Endodermal cell (in vitro differentiated cells): ENCODE results near the gene PADI1. TPM values are rescaled to one million over a fixed set of nuclear protein-coding genes. Genes with fewer than 3 reads are reported as not detected.
A peak's percentile ranks its signal among the peaks of the same experiment; 100 is the strongest.

Experiments used
- DNase-seq: peaks from one replicate; pipeline ENCODE4 v3.0.0-alpha.2; 2017
- H3K27ac ChIP-seq: 2 replicates; pipeline ENCODE4 v1.5.1; 2013; ENCODE audit warnings: mild to moderate bottlenecking, low read depth, low read length, moderate library complexity
- H3K27me3 ChIP-seq: 2 replicates; pipeline ENCODE4 v1.6.1; 2013; ENCODE audit warnings: mild to moderate bottlenecking, low read length, moderate library complexity; ENCODE audit not compliant: insufficient read depth, control insufficient read depth, poor library complexity, severe bottlenecking
- H3K36me3 ChIP-seq: 2 replicates; pipeline ENCODE4 v1.7.0; 2013; ENCODE audit warnings: mild to moderate bottlenecking, low read length, moderate library complexity; ENCODE audit not compliant: control insufficient read depth, insufficient read depth
- H3K4me1 ChIP-seq: one replicate; pipeline ENCODE4 v1.7.0; 2013; ENCODE audit warnings: low read length; ENCODE audit not compliant: control insufficient read depth, insufficient read depth
- H3K4me3 ChIP-seq: 2 replicates; pipeline ENCODE4 v1.5.1; 2013; ENCODE audit warnings: mild to moderate bottlenecking, low read length, moderate library complexity
- H3K9ac ChIP-seq: 2 replicates; pipeline ENCODE4 v1.6.1; 2013; ENCODE audit warnings: mild to moderate bottlenecking, low read length, moderate library complexity; ENCODE audit not compliant: poor library complexity, severe bottlenecking; ENCODE audit errors: extremely low read depth
- H3K9me3 ChIP-seq: 2 replicates; pipeline ENCODE4 v1.6.1; 2013; ENCODE audit warnings: mild to moderate bottlenecking, low read length, moderate library complexity; ENCODE audit not compliant: control insufficient read depth
- H3K27ac Mint-ChIP-seq: 2 replicates; pipeline ENCODE4 v1.8.0; 2020; ENCODE audit warnings: mixed read lengths
- H3K27me3 Mint-ChIP-seq: 2 replicates; pipeline ENCODE4 v1.8.0; 2021; ENCODE audit warnings: mild to moderate bottlenecking, mixed read lengths; ENCODE audit not compliant: insufficient read depth
- H3K36me3 Mint-ChIP-seq: 2 replicates; pipeline ENCODE4 v1.8.0; 2020; ENCODE audit warnings: low read depth, mixed read lengths
- H3K4me1 Mint-ChIP-seq: 2 replicates; pipeline ENCODE4 v1.8.0; 2020; ENCODE audit warnings: mixed read lengths
- H3K4me3 Mint-ChIP-seq: 2 replicates; pipeline ENCODE4 v1.8.0; 2020; ENCODE audit warnings: mild to moderate bottlenecking, moderate library complexity, mixed read lengths
- H3K9me3 Mint-ChIP-seq: 2 replicates; pipeline ENCODE4 v1.8.0; 2020; ENCODE audit warnings: mild to moderate bottlenecking, mixed read lengths
- WGBS, 2 experiments: methylation state at CpG; one replicate each; pipeline versions ENCODE4 v1.1.5 to v1.1.7; 2013; ENCODE audit warnings: missing lambda C conversion rate in 2 of 2, mixed read lengths in 1 of 2; ENCODE audit not compliant: insufficient coverage in 1 of 2, insufficient read length in 1 of 2; 5-methylcytosine and 5-hydroxymethylcytosine counted together
- total RNA-seq, 2 donors: library from RNA; stranded (reverse); fragmentation: NEBNext Ultra II Directional in 1 of 2; extraction: Animal tissue kit (Norgen Biotek cat#: 25700) in 1 of 2; gene quantifications; 2 replicates in 1 of 2; 3 replicates in 1 of 2; pipeline ENCODE4 v1.2.1, GENCODE V29; 2021
- TF ChIP-seq, protein P1 (sequence below): fragments of 200-600 bp; sonication (generic); conservative IDR thresholded peaks from 2 replicates; pipeline ENCODE4 v1.5.0; 2021; ENCODE audit warnings: antibody characterized with exemption, mild to moderate bottlenecking

Gene PADI1
- total RNA-seq, 2 donors from 2014 or later, result 0.13 TPM; not detected in 1

DNA sequence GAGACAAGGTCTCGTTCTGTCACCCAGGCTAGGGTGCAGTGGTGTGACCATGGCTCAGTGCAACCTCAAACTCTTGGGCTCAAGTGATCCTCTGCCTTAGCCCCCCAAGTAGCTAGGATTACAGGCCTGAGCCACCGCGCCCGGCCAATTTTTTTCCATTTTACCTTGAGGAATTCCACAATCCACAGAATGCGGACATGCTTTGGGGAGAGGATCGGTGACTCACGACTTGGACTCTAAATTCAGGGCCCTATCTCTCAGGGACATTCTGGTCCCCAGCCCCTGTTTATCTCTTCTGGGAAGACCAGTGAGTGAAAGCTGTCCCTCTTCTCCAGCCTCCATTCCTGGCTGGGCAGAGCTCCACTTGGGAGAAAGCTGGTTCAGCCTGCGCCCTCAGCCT, 5.2 kb downstream of the PADI1 start:
- H3K9me3 Mint-ChIP-seq, result no peaks in the 10 kb centered on the region
- WGBS, 2 experiments, result 93 to 95% methylated on average over 5 to 8 of the region's 8 CpGs

DNA sequence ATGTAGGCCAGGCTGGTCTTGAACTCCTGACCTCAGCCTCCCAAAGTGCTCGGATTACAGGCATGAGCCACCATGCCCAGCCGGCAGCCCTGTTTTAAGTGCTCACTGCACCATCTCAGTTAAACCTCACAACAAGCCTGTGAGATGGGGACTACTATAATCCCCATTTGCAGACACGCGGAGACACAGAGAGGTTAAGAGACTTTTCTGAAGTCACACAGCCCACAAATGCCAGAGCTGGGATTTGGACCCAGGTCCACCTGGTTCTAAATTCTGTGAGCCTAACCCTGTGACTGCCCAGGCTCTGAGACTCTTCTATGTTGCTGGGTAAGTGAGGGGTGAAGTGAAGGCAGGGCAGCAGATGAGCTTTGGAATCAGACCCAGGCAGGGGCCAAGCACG, 6.4 kb downstream of the PADI1 start:
- 93 to 94% methylated on average over 5 of the region's 5 CpGs for WGBS, 2 experiments
- no peaks in the 10 kb centered on the region for H3K4me1 ChIP-seq
- Mint-ChIP-seq H3K9me3 (no peaks in the 10 kb centered on the region), H3K27ac (no peak overlapping the region), H3K4me1 (peaks cover 14% of the 10 kb centered on the region), H3K36me3 (no peaks in the 10 kb centered on the region), H3K27me3 (no peaks in the 10 kb centered on the region), H3K4me3 (no peak overlapping the region)
- no peaks in the 10 kb centered on the region for H3K36me3 ChIP-seq
- H3K27ac ChIP-seq, result no peak overlapping the region
- TF ChIP-seq, protein P1, sequence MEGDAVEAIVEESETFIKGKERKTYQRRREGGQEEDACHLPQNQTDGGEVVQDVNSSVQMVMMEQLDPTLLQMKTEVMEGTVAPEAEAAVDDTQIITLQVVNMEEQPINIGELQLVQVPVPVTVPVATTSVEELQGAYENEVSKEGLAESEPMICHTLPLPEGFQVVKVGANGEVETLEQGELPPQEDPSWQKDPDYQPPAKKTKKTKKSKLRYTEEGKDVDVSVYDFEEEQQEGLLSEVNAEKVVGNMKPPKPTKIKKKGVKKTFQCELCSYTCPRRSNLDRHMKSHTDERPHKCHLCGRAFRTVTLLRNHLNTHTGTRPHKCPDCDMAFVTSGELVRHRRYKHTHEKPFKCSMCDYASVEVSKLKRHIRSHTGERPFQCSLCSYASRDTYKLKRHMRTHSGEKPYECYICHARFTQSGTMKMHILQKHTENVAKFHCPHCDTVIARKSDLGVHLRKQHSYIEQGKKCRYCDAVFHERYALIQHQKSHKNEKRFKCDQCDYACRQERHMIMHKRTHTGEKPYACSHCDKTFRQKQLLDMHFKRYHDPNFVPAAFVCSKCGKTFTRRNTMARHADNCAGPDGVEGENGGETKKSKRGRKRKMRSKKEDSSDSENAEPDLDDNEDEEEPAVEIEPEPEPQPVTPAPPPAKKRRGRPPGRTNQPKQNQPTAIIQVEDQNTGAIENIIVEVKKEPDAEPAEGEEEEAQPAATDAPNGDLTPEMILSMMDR, result no peak
- no peak overlapping the region for H3K4me3 ChIP-seq
- no peaks in the 10 kb centered on the region for H3K9me3 ChIP-seq
- no peak overlapping the region for H3K9ac ChIP-seq
- DNase-seq, result no peak
- no peaks in the 10 kb centered on the region for H3K27me3 ChIP-seq

More for the DNA sequence above, 5.2 kb downstream of the PADI1 start:
- Histone ChIP-seq H3K36me3 (no peaks in the 10 kb centered on the region), H3K4me1 (no peaks in the 10 kb centered on the region), H3K9me3 (no peaks in the 10 kb centered on the region), H3K27ac (no peak overlapping the region), H3K4me3 (no peak overlapping the region), H3K27me3 (no peaks in the 10 kb centered on the region), H3K9ac (no peak overlapping the region)
- Mint-ChIP-seq H3K4me1 (peaks cover 14% of the 10 kb centered on the region), H3K36me3 (no peaks in the 10 kb centered on the region), H3K4me3 (no peak overlapping the region), H3K27me3 (no peaks in the 10 kb centered on the region), H3K27ac (peak overlapping the region; percentile 44)
- TF ChIP-seq, protein P1, result no peak
- DNase-seq, result no peak

DNA sequence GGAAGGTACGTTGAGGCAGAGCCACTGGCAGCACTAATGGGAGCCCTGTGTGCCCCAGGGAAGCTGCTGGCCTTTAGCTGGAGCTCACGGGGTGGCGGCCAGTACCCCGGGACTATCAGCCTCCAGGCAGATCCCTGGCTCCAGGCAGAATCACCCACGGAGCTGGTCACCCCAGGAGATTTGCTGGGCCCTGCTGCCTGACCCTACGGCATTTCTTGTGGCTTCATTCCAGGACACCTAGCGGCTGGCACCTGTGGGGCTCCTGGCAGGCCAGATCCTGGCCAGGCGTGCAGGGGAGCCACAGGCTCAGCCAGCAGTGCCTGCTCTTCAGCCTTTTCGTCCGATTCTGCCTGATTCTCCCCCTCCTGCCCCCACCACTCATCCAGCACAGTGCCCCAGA, 7.1 kb downstream of the PADI1 start:
- no peak overlapping the region for H3K27ac ChIP-seq
- TF ChIP-seq, protein P1, result no peak
- H3K27me3 ChIP-seq, result no peaks in the 10 kb centered on the region
- no peaks in the 10 kb centered on the region for H3K36me3 ChIP-seq
- no peak overlapping the region for H3K27ac Mint-ChIP-seq
- no peak for DNase-seq
- no peaks in the 10 kb centered on the region for H3K9me3 Mint-ChIP-seq
- no peaks in the 10 kb centered on the region for H3K4me1 ChIP-seq
- H3K4me3 ChIP-seq, result no peak overlapping the region
- H3K4me1 Mint-ChIP-seq, result peaks cover 14% of the 10 kb centered on the region
- no peak overlapping the region for H3K4me3 Mint-ChIP-seq
- no peak overlapping the region for H3K9ac ChIP-seq
- WGBS, 2 experiments, result 86 to 89% methylated on average over 3 to 10 of the region's 10 CpGs
- no peaks in the 10 kb centered on the region for H3K36me3 Mint-ChIP-seq
- H3K27me3 Mint-ChIP-seq, result no peaks in the 10 kb centered on the region
- no peaks in the 10 kb centered on the region for H3K9me3 ChIP-seq
